K562 (cell line): Measurements from ENCODE around the gene ENTREP3. TPM values are rescaled to one million over a fixed set of nuclear protein-coding genes. Genes with fewer than 3 reads are reported as not detected.

Source experiments
- ATF4 ChIP-seq: fragments of 450-650 bp; formaldehyde crosslinking; IDR thresholded peaks from 2 replicates; pipeline ENCODE4 v1.4.0; 2022; ENCODE audit warnings: mild to moderate bottlenecking, moderate library complexity
- CEBPG ChIP-seq, 3 experiments: fragments of 200-800 bp in 1 of 3; sonication (Bioruptor generic) in 1 of 3; sonication (generic) in 1 of 3; formaldehyde crosslinking in 1 of 3; IDR thresholded peaks in 2 of 3; conservative IDR thresholded peaks in 1 of 3; 2 replicates each; pipeline versions ENCODE4 v1.6.1 to v1.8.0; 2016 to 2022; ENCODE audit warnings: missing compliant biosample characterization in 2 of 3, missing genetic modification characterization in 2 of 3, mild to moderate bottlenecking in 1 of 3, missing genetic modification reagents in 1 of 3
- DNMT1 ChIP-seq: fragments of 450-650 bp; IDR thresholded peaks from 2 replicates; pipeline ENCODE4 v1.6.1; 2016; ENCODE audit warnings: antibody characterized with exemption, mild to moderate bottlenecking
- ELF1 ChIP-seq: fragments of 200-800 bp; sonication (Bioruptor generic); IDR thresholded peaks from 2 replicates; pipeline ENCODE4 v1.6.1; 2016; ENCODE audit warnings: missing genetic modification characterization, missing compliant biosample characterization
- GTF2E2 ChIP-seq: fragments of 200-800 bp; sonication (Bioruptor generic); IDR thresholded peaks from 2 replicates; pipeline ENCODE4 v1.6.1; 2016; ENCODE audit warnings: missing genetic modification characterization, missing compliant biosample characterization
- KDM2B ChIP-seq: fragments of 250-450 bp; sonication (Bioruptor Pico); IDR thresholded peaks from 2 replicates; pipeline ENCODE4 v1.8.0; 2021; ENCODE audit warnings: mild to moderate bottlenecking, moderate library complexity
- LEF1 ChIP-seq: fragments of 450-650 bp; IDR thresholded peaks from 2 replicates; pipeline ENCODE4 v1.6.1; 2016; ENCODE audit warnings: mild to moderate bottlenecking
- SLC30A9 ChIP-seq: fragments of 250-450 bp; sonication (Bioruptor Pico); IDR thresholded peaks from 2 replicates; pipeline ENCODE4 v1.8.0; 2022; ENCODE audit warnings: mild to moderate bottlenecking, moderate library complexity
- STAT6 ChIP-seq: sonication (generic); formaldehyde crosslinking; IDR thresholded peaks from 2 replicates; pipeline ENCODE4 v1.8.1; 2023; ENCODE audit warnings: mild to moderate bottlenecking, missing genetic modification reagents
- ZMIZ1 ChIP-seq, 2 experiments: fragments of 150-350 bp in 1 of 2; IDR thresholded peaks; 2 replicates each; pipeline ENCODE4 v1.6.1; 2012 to 2016; ENCODE audit warnings: low read depth in 2 of 2, low read length in 2 of 2, mild to moderate bottlenecking in 1 of 2, moderate library complexity in 1 of 2
- ZNF140 ChIP-seq: fragments of 250-450 bp; sonication (Bioruptor Pico); IDR thresholded peaks from 2 replicates; pipeline ENCODE4 v1.8.0; 2021; ENCODE audit warnings: moderate library complexity, mild to moderate bottlenecking, inconsistent platforms
- ZNF23 ChIP-seq: fragments of 250-450 bp; sonication (Bioruptor Pico); IDR thresholded peaks from 2 replicates; pipeline ENCODE4 v1.4.0; 2020; ENCODE audit warnings: mild to moderate bottlenecking
- polyA plus RNA-seq, 8 experiments: library from polyadenylated mRNA; depleted of rRNA in 4 of 8; stranded (reverse) in 5 of 8; unstranded in 3 of 8; fragments of >200 nt; fragmentation: Nextera tagmentation in 2 of 8; fragmentation: Illumina TruSeq in 1 of 8; extraction: Ambion mirVana in 2 of 8; extraction: Trizol in 1 of 8; gene quantifications; 2 replicates each; pipeline versions ENCODE4 v1.2.1 to v1.2.3, GENCODE V29; 2011 to 2014; ENCODE audit warnings: inconsistent platforms in 1 of 8, missing spikeins in 1 of 8
- total RNA-seq, 7 experiments: library from RNA; depleted of rRNA in 6 of 7; stranded (reverse); fragments of >200 nt in 6 of 7; fragmentation: Illumina TruSeq in 2 of 7; extraction: Trizol in 2 of 7; gene quantifications; 2 replicates each; pipeline versions ENCODE4 v1.2.1 to v1.2.3, GENCODE V29; 2011 to 2021; ENCODE audit warnings: low replicate concordance in 1 of 7
- TF ChIP-seq, protein P1 (sequence below): fragments of 450-650 bp; IDR thresholded peaks from 2 replicates; pipeline ENCODE4 v1.7.1; 2018; ENCODE audit warnings: mild to moderate bottlenecking, low read depth; ENCODE audit not compliant: partially characterized antibody

Gene ENTREP3
- total and polyA plus RNA-seq, 9 of the 15 experiments (the other 6 are each of a cell fraction or from before 2014, with no cell fraction given) = 1.9 to 41.8 (median 5.9) TPM

GRCh38 chr1:155227261-155228095, 27.8 kb downstream of the ENTREP3 start (continued):
- TF ChIP-seq STAT6 (no peak; the same call in 1 of the 2 replicates), CEBPG (CRISPR knock-in tag; IDR thresholded peaks at IDR 0.05) (no peak), CEBPG (tag; conservative IDR thresholded peaks at IDR 0.05 in 1 of 2, IDR thresholded peaks at IDR 0.05 in 1 of 2) (no peak), KDM2B (CRISPR knock-in tag) (no peak), ATF4 (no peak), SLC30A9 (no peak), DNMT1 (no peak), ZNF140 (CRISPR knock-in tag) (no peak), LEF1 (peak; percentile 56; the same call in 1 of the 2 replicates), ZNF23 (no peak), ELF1 (tag) (peak; percentile 48; the same call in 1 of the 2 replicates), GTF2E2 (tag) (peak; percentile 97), ZMIZ1 (IDR thresholded peaks at IDR 0.05; ENCODE audit: low read depth in 2 of 2, low read length in 2 of 2) (no peak)
- TF ChIP-seq, protein P1, sequence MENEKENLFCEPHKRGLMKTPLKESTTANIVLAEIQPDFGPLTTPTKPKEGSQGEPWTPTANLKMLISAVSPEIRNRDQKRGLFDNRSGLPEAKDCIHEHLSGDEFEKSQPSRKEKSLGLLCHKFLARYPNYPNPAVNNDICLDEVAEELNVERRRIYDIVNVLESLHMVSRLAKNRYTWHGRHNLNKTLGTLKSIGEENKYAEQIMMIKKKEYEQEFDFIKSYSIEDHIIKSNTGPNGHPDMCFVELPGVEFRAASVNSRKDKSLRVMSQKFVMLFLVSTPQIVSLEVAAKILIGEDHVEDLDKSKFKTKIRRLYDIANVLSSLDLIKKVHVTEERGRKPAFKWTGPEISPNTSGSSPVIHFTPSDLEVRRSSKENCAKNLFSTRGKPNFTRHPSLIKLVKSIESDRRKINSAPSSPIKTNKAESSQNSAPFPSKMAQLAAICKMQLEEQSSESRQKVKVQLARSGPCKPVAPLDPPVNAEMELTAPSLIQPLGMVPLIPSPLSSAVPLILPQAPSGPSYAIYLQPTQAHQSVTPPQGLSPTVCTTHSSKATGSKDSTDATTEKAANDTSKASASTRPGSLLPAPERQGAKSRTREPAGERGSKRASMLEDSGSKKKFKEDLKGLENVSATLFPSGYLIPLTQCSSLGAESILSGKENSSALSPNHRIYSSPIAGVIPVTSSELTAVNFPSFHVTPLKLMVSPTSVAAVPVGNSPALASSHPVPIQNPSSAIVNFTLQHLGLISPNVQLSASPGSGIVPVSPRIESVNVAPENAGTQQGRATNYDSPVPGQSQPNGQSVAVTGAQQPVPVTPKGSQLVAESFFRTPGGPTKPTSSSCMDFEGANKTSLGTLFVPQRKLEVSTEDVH = peak; percentile 98
